ENCODE measurements around the gene SLC8A1.

- no peak for TF ChIP-seq EP300 (IDR thresholded peaks at IDR 0.05)
- TF ChIP-seq, protein P1, sequence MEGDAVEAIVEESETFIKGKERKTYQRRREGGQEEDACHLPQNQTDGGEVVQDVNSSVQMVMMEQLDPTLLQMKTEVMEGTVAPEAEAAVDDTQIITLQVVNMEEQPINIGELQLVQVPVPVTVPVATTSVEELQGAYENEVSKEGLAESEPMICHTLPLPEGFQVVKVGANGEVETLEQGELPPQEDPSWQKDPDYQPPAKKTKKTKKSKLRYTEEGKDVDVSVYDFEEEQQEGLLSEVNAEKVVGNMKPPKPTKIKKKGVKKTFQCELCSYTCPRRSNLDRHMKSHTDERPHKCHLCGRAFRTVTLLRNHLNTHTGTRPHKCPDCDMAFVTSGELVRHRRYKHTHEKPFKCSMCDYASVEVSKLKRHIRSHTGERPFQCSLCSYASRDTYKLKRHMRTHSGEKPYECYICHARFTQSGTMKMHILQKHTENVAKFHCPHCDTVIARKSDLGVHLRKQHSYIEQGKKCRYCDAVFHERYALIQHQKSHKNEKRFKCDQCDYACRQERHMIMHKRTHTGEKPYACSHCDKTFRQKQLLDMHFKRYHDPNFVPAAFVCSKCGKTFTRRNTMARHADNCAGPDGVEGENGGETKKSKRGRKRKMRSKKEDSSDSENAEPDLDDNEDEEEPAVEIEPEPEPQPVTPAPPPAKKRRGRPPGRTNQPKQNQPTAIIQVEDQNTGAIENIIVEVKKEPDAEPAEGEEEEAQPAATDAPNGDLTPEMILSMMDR (IDR thresholded peaks at IDR 0.05), result no peak
Measured at GRCh38 chr2:40260437-40260836, 191.5 kb downstream of the SLC8A1 start.

Measured in tibial nerve (tissue), 4 donors.